KMS-11 (cell line): Measurements from ENCODE around the gene SLC9B1.

Experiments
- H2AFZ ChIP-seq: fragments of 200-600 bp; sonication (generic); 2 replicates; pipeline ENCODE4 v1.6.1; 2016; ENCODE audit warnings: antibody characterized with exemption, mixed run types, low read depth
- H3K27ac ChIP-seq: fragments of 200-600 bp; sonication (generic); 2 replicates; pipeline ENCODE4 v1.6.1; 2016; ENCODE audit warnings: mild to moderate bottlenecking, mixed run types
- H3K27me3 ChIP-seq: fragments of 200-600 bp; sonication (generic); 2 replicates; pipeline ENCODE4 v1.6.1; 2017; ENCODE audit warnings: mild to moderate bottlenecking, low read depth, mixed run types, moderate library complexity; ENCODE audit not compliant: insufficient read depth
- H3K36me3 ChIP-seq: fragments of 200-600 bp; sonication (generic); 2 replicates; pipeline ENCODE4 v1.6.1; 2017; ENCODE audit warnings: mild to moderate bottlenecking, mixed run types; ENCODE audit not compliant: insufficient read depth
- H3K4me1 ChIP-seq: fragments of 200-600 bp; sonication (generic); 2 replicates; pipeline ENCODE4 v1.6.1; 2016; ENCODE audit warnings: mild to moderate bottlenecking, low read depth, mixed run types; ENCODE audit not compliant: poor library complexity, severe bottlenecking
- H3K4me2 ChIP-seq: fragments of 200-600 bp; sonication (generic); 2 replicates; pipeline ENCODE4 v1.7.0; 2016; ENCODE audit warnings: mild to moderate bottlenecking, mixed run types
- H3K4me3 ChIP-seq: fragments of 200-600 bp; sonication (generic); IDR thresholded peaks from 2 replicates; pipeline ENCODE4 v1.6.1; 2017; ENCODE audit warnings: low read depth, low read length, mixed read lengths; ENCODE audit not compliant: insufficient read depth
- H3K79me2 ChIP-seq: fragments of 200-600 bp; sonication (generic); 2 replicates; pipeline ENCODE4 v1.6.1; 2016; ENCODE audit warnings: low read depth, mixed run types; ENCODE audit not compliant: insufficient read depth
- H3K9ac ChIP-seq: fragments of 200-600 bp; sonication (generic); 2 replicates; pipeline ENCODE4 v1.6.1; 2016; ENCODE audit warnings: mild to moderate bottlenecking, mixed run types
- H4K20me1 ChIP-seq: fragments of 200-600 bp; sonication (generic); 2 replicates; pipeline ENCODE4 v1.6.1; 2016; ENCODE audit warnings: mild to moderate bottlenecking, mixed run types; ENCODE audit not compliant: insufficient read depth
- TF ChIP-seq, protein P1 (sequence below): fragments of 200-600 bp; sonication (generic); conservative IDR thresholded peaks from 2 replicates; pipeline ENCODE4 v1.6.1; 2017; ENCODE audit warnings: low read depth, mild to moderate bottlenecking, antibody characterized with exemption, low read length, moderate library complexity, mixed read lengths

SLC9B1 gene

GRCh38 chr4:102871772-102872171 is 147.7 kb downstream of the SLC9B1 start:
- H3K4me2 ChIP-seq: peak overlapping the region; percentile 91
- H3K36me3 ChIP-seq: peaks cover 10% of the 10 kb centered on the region; the same call in 1 of the 2 replicates
- no peak overlapping the region for H2AFZ ChIP-seq
- no peaks in the 10 kb centered on the region for H3K27me3 ChIP-seq
- H4K20me1 ChIP-seq: no peaks in the 10 kb centered on the region
- peaks cover 40% of the 10 kb centered on the region for H3K4me1 ChIP-seq
- H3K9ac ChIP-seq: peak overlapping the region; percentile 98
- H3K4me3 ChIP-seq: no peak overlapping the region
- peaks cover 84% of the 10 kb centered on the region for H3K79me2 ChIP-seq
- H3K27ac ChIP-seq: peak overlapping the region; percentile 100; the same call in 1 of the 2 replicates
- TF ChIP-seq, protein P1, sequence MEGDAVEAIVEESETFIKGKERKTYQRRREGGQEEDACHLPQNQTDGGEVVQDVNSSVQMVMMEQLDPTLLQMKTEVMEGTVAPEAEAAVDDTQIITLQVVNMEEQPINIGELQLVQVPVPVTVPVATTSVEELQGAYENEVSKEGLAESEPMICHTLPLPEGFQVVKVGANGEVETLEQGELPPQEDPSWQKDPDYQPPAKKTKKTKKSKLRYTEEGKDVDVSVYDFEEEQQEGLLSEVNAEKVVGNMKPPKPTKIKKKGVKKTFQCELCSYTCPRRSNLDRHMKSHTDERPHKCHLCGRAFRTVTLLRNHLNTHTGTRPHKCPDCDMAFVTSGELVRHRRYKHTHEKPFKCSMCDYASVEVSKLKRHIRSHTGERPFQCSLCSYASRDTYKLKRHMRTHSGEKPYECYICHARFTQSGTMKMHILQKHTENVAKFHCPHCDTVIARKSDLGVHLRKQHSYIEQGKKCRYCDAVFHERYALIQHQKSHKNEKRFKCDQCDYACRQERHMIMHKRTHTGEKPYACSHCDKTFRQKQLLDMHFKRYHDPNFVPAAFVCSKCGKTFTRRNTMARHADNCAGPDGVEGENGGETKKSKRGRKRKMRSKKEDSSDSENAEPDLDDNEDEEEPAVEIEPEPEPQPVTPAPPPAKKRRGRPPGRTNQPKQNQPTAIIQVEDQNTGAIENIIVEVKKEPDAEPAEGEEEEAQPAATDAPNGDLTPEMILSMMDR: no peak

GRCh38 chr4:102869569-102870197 is 149.8 kb downstream of the SLC9B1 start:
- Histone ChIP-seq H4K20me1 (no peaks in the 10 kb centered on the region), H3K27ac (peak overlapping the region; percentile 100), H3K79me2 (peaks cover 89% of the 10 kb centered on the region), H3K4me2 (peak overlapping the region; percentile 91), H3K4me1 (peaks cover 61% of the 10 kb centered on the region), H2AFZ (peak overlapping the region; percentile 50; the same call in 1 of the 2 replicates), H3K27me3 (no peaks in the 10 kb centered on the region), H3K36me3 (peaks cover 10% of the 10 kb centered on the region; the same call in 1 of the 2 replicates), H3K9ac (peak overlapping the region; percentile 98), H3K4me3 (peak overlapping the region; percentile 57)
- TF ChIP-seq, protein P1: no peak

DNA sequence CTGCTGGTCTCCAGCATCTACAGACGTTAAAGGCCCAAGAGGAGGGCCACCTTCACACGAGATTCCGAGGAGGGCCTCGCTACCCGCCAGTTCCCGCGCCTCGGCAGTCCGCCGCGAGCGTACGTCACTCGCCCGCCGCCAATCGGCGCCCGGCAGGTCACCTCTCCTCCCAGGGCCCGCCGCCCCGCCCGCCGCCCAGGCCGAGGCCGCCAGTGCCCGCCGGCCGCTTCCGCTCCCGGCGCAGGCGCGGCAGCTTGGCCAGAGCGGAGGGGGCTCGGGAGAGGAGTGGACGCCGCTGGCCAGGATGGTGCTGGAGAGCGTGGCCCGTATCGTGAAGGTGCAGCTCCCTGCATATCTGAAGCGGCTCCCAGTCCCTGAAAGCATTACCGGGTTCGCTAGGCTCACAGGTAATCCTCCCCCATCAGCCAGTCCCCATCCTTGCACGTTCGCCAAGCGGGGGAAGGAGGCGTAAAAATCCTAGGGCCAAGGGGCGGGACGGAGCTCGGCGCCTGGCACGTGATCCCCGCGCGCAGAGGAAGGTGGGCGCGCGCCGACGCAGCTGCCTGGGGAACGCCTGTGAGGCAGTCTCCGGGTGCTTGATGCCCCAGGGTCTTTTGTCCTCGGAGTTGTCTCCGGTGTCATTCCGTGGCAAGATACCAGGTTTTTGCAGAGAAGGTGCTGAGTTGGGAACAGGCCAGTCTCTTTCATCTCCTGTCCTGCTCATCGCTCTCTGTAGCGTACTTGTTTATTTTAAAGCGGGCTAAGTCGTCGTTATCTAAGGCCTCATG is 150.5 kb downstream of the SLC9B1 start, which contains the start of gene CISD2:
TSS of gene CISD2 (plus strand) at position 212 of the 788 bp plus-strand sequence. CDS start at position 305, 93 bp downstream.
- peak within 1 kb of the TSS; percentile 98 for H3K9ac ChIP-seq
- H3K4me1 ChIP-seq: peaks cover 68% of the 10 kb centered on the region
- H3K27me3 ChIP-seq: no peaks in the 10 kb centered on the region
- H3K27ac ChIP-seq: peak within 1 kb of the TSS; percentile 100
- peak within 1 kb of the TSS; percentile 97 for H3K4me2 ChIP-seq
- H3K79me2 ChIP-seq: peaks cover 89% of the 10 kb centered on the region
- H4K20me1 ChIP-seq: no peaks in the 10 kb centered on the region
- TF ChIP-seq, protein P1: peak; percentile 18; the same call in 1 of the 2 replicates
- H3K36me3 ChIP-seq: peaks cover 5% of the 10 kb centered on the region; the same call in 1 of the 2 replicates
- H2AFZ ChIP-seq: peak within 1 kb of the TSS; percentile 50
- peak within 1 kb of the TSS; percentile 57 for H3K4me3 ChIP-seq

DNA sequence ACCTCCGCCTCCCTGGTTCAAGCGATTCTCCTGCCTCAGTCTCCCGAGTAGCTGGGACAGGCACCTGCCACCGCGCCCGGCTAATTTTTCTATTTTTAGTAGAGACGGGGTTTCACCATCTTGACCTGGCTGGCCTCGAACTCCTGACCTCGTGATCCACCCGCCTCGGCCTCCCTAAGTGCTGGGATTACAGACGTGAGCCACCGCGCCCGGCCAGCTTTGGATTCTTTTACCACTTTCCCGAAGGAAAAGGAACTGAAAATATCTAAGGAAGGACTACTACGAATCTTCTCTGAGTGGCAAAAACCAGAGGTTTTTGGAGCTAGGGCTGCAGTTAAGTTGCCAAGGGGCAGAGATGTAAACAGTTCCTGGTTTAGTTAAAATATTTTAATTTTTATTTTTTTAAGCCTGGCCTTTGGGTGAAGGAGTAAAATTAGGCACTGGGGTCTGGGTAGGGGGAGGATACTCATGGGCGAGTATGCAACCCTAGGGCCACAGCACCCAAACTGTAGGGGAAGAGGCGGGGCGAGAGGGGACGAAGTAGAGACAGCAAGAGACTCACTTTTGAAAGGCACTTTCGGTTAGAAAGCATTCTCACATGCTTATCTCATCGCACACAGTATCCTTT is 151.2 kb downstream of the SLC9B1 start:
- peak overlapping the region; percentile 100 for H3K27ac ChIP-seq
- TF ChIP-seq, protein P1: no peak
- H3K36me3 ChIP-seq: 0 out of 2 replicates have a peak, but pooled peaks cover 5% of the 10 kb centered on the region
- no peaks in the 10 kb centered on the region for H4K20me1 ChIP-seq
- peaks cover 70% of the 10 kb centered on the region for H3K4me1 ChIP-seq
- peak overlapping the region; percentile 97 for H3K4me2 ChIP-seq
- no peak overlapping the region for H3K4me3 ChIP-seq
- no peaks in the 10 kb centered on the region for H3K27me3 ChIP-seq
- peaks cover 89% of the 10 kb centered on the region for H3K79me2 ChIP-seq
- H2AFZ ChIP-seq: peak overlapping the region; percentile 50
- peak overlapping the region; percentile 98 for H3K9ac ChIP-seq
